Subcutaneous adipose tissue (tissue), 4 donors: ENCODE measurements around the gene PAM. TPM values are rescaled to one million over a fixed set of nuclear protein-coding genes. Genes with fewer than 3 reads are reported as not detected.

ENCODE experiments used
- CTCF ChIP-seq: fragments of 450-650 bp; IDR thresholded peaks from one replicate; pipeline ENCODE4 v1.5.1; 2016; ENCODE audit warnings: low read depth, mild to moderate bottlenecking, control low read depth, antibody characterized with exemption, moderate library complexity
- total RNA-seq, 4 donors: library from RNA; depleted of rRNA; stranded (reverse); fragments of >200 nt; gene quantifications; one replicate each; pipeline ENCODE4 v1.1.0, GENCODE V29; 2016

The PAM gene
- total RNA-seq, 4 donors from 2014 or later: 142 to 289 (median 225) TPM

GRCh38 chr5:102737805-102738469 lies 17.2 kb upstream of the PAM start:
- no peak for TF ChIP-seq CTCF

- TF ChIP-seq CTCF: no peak
Measured at GRCh38 chr5:102740515-102740914, 14.6 kb upstream of the PAM start.

- no peak for TF ChIP-seq CTCF
Measured at GRCh38 chr5:102742215-102742614, 12.9 kb upstream of the PAM start.

- TF ChIP-seq CTCF: no peak
Measured at GRCh38 chr5:102743900-102744299, 11.2 kb upstream of the PAM start.

- no peak for TF ChIP-seq CTCF
Measured at GRCh38 chr5:102747386-102748166, 7.5 kb upstream of the PAM start.

GRCh38 chr5:102749416-102750030 lies 5.6 kb upstream of the PAM start:
- no peak for TF ChIP-seq CTCF

GRCh38 chr5:102750151-102750834 lies 4.8 kb upstream of the PAM start:
- no peak for TF ChIP-seq CTCF
